ENCODE results near the gene BCKDK. TPM values are rescaled to one million over a fixed set of nuclear protein-coding genes. Genes with fewer than 3 reads are reported as not detected.
"Not testable (repeated sequence)": the region's sequence is repeated elsewhere in the genome, so short reads cannot be mapped to it uniquely, and the experiment has no call there.

BCKDK gene
- total RNA-seq, 1 donor = 28.1 TPM

- DNase-seq (ENCODE audit: low read depth) = peak; percentile 21
- H3K4me3 ChIP-seq (ENCODE audit: low read depth, low read length) = peak overlapping the region; percentile 74
- no peak for TF ChIP-seq CTCF (IDR thresholded peaks at IDR 0.05; ENCODE audit: insufficient read depth, low read depth, low read length)
Measured at GRCh38 chr16:31094088-31094423, 14.1 kb upstream of the BCKDK start.

- peak within 1 kb of the TSS; percentile 74 for H3K4me3 ChIP-seq (ENCODE audit: low read depth, low read length)
- no peak for TF ChIP-seq CTCF (IDR thresholded peaks at IDR 0.05; ENCODE audit: insufficient read depth, low read depth, low read length)
- DNase-seq (ENCODE audit: low read depth) = peak; percentile 98
Measured at GRCh38 chr16:31094424-31095120, 13.6 kb upstream of the BCKDK start, which contains the start of gene VKORC1. Gene VKORC1 (minus strand): TSS chr16:31094797. CDS start chr16:31094729, 68 bp downstream.

GRCh38 chr16:31099860-31100638 lies 8.1 kb upstream of the BCKDK start:
- peak; percentile 34 for DNase-seq (ENCODE audit: low read depth)
- TF ChIP-seq CTCF (IDR thresholded peaks at IDR 0.05; ENCODE audit: insufficient read depth, low read depth, low read length) = no peak

GRCh38 chr16:31100876-31101641 lies 7.1 kb upstream of the BCKDK start:
- DNase-seq (ENCODE audit: low read depth) = peak; percentile 37
- H3K4me3 ChIP-seq (ENCODE audit: low read depth, low read length) = not testable (repeated sequence)

More at GRCh38 chr16:31099860-31100638, 8.1 kb upstream of the BCKDK start:
- H3K4me3 ChIP-seq (ENCODE audit: low read depth, low read length) = no peak overlapping the region

DNA sequence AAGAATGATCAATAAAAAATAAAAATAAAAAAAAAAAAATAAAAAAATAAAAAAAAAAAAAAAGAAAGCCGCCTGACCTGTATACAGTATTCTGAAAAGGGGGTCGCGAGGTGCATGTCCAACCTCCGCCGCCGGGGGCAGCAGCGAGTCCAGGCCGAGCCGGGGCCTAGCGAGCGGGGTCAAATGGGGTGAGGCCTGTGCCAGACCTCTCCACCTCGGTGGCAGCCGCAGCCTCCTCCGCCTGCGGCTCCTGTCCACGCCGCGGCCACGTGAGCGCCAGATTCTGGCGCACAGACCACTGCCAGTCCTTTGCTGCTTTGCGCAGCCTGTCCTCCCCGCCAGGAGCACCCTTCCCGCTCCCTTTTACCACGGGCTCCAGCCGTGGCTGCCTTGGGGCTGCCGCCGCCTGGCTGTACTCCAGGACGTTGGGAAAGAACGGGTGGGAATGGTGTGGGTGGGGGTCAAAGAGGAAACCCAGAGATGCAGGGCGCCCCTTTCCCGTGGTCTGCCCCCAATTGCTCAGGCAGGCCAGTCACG lies 2.4 kb upstream of the BCKDK start:
- H3K4me3 ChIP-seq (ENCODE audit: low read depth, low read length) = no peak overlapping the region
- peak; percentile 90 for DNase-seq (ENCODE audit: low read depth)
- TF ChIP-seq CTCF (IDR thresholded peaks at IDR 0.05; ENCODE audit: insufficient read depth, low read depth, low read length) = peak; percentile 77

DNA sequence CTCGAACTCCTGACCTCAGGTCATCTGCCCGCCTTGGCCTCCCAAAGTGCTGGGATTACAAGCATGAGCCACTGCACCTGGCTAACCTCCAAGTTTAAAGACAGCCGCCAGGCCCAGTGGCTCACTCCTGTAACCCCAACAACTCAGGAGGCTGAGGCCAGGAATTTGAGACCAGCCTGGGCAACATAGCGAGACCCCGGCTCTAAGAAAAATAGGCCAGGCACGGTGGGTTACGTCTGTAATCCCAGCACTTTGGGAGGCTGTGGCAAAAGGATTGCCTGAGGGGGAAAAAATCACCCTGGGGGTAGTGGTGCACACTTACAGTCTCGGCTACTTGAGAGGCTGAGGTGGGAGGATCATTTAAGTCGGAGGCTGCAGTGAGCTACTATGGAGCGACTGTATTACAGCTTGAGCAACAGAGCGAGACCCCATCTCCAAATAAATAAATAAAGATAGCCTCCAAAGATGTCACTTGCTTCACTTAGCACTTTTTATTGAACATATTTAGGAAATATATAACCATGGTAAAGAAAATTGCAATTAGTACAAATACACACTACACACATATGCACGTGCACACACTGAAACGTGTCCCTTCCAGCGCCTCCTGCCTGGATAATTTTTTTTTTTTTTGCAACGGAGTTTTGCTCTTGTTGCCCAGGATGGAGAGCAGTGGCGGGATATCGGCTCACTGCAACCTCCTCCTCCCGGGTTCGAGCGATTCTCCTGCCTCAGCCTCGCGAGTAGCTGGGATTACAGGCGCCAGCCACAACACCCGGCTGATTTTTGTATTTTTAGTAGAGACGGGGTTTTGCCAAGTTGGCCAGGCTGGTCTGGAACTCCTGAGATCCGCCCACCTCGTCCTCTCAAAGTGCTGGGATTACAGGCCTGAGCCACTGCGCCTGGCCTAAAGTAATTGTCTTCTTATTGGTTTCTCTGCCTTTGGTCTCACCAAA lies 1.4 kb upstream of the BCKDK start:
- no peak for TF ChIP-seq CTCF (IDR thresholded peaks at IDR 0.05; ENCODE audit: insufficient read depth, low read depth, low read length)
- no peak for DNase-seq (ENCODE audit: low read depth)
- H3K4me3 ChIP-seq (ENCODE audit: low read depth, low read length) = no peak overlapping the region
